Measurements from ENCODE around the gene CSNK2B. TPM values are rescaled to one million over a fixed set of nuclear protein-coding genes. Genes with fewer than 3 reads are reported as not detected.

CSNK2B gene
- polyA plus RNA-seq, 1 experiment: 94.9 TPM

DNA sequence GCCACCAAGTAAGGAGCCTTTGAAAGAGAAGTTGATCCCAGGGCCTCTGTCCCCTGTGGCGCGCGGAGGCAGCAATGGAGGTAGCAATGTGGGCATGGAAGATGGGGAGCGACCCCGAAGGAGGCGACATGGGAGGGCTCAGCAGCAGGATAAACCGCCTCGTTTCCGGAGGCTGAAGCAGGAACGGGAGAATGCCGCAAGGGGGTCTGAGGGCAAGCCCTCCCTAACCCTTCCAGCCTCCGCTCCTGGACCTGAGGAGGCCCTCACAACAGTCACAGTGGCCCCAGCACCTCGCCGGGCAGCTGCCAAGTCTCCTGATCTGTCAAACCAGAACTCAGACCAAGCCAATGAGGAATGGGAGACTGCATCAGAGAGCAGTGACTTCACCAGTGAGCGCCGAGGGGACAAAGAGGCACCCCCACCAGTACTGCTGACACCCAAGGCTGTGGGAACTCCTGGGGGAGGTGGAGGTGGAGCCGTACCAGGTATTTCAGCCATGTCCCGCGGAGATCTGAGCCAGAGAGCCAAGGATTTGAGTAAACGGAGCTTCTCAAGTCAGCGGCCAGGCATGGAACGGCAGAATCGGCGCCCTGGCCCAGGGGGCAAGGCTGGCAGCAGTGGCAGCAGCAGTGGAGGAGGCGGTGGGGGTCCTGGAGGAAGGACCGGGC is 33.5 kb upstream of the CSNK2B start:
- no peak overlapping the region for H3K4me3 ChIP-seq (ENCODE audit: low read depth, low read length)
- peaks cover 75% of the 10 kb centered on the region for H3K36me3 ChIP-seq (ENCODE audit: control insufficient read depth, insufficient read depth, low read length)
- no peaks in the 10 kb centered on the region for H3K27me3 ChIP-seq (ENCODE audit: control insufficient read depth, insufficient read depth, low read length)
- ChIA-PET POLR2A (no interaction called here), CTCF (interaction anchor here (1.1 kb wide), 1 partner anchor 85 kb away, joined by 3 read pairs; the partner anchor contains the start of gene NFKBIL1)
- DNase-seq (ENCODE audit: low read depth): no peak
- TF ChIP-seq, protein P1, sequence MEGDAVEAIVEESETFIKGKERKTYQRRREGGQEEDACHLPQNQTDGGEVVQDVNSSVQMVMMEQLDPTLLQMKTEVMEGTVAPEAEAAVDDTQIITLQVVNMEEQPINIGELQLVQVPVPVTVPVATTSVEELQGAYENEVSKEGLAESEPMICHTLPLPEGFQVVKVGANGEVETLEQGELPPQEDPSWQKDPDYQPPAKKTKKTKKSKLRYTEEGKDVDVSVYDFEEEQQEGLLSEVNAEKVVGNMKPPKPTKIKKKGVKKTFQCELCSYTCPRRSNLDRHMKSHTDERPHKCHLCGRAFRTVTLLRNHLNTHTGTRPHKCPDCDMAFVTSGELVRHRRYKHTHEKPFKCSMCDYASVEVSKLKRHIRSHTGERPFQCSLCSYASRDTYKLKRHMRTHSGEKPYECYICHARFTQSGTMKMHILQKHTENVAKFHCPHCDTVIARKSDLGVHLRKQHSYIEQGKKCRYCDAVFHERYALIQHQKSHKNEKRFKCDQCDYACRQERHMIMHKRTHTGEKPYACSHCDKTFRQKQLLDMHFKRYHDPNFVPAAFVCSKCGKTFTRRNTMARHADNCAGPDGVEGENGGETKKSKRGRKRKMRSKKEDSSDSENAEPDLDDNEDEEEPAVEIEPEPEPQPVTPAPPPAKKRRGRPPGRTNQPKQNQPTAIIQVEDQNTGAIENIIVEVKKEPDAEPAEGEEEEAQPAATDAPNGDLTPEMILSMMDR (IDR thresholded peaks at IDR 0.05; ENCODE audit: insufficient read depth, low read depth, low read length): no peak

DNA sequence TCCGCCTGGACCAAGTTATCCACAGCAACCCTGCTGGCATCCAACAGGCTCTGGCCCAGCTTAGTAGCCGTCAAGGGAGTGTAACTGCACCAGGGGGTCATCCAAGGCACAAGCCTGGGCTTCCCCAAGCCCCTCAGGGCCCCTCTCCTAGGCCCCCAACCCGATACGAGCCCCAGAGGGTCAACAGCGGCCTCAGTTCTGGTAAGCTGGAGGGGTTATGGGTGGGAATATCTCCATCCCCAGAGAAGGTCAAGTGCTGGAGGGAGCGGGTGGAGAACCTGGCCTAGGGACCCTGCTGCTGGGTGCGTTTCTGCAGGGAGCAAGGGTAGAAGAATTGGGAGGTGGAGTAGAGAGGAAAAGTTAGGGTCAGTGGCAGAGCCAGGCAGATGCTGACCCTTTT is 32.4 kb upstream of the CSNK2B start:
- DNase-seq (ENCODE audit: low read depth): no peak
- TF ChIP-seq, protein P1 (IDR thresholded peaks at IDR 0.05; ENCODE audit: insufficient read depth, low read depth, low read length): no peak
- peaks cover 68% of the 10 kb centered on the region for H3K36me3 ChIP-seq (ENCODE audit: control insufficient read depth, insufficient read depth, low read length)
- H3K27me3 ChIP-seq (ENCODE audit: control insufficient read depth, insufficient read depth, low read length): no peaks in the 10 kb centered on the region
- no peak overlapping the region for H3K4me3 ChIP-seq (ENCODE audit: low read depth, low read length)
- ChIA-PET CTCF (interaction anchor here (1.1 kb wide), 1 partner anchor 11 kb away, joined by 6 read pairs; no protein-coding TSS in a partner anchor), POLR2A (no interaction called here)

DNA sequence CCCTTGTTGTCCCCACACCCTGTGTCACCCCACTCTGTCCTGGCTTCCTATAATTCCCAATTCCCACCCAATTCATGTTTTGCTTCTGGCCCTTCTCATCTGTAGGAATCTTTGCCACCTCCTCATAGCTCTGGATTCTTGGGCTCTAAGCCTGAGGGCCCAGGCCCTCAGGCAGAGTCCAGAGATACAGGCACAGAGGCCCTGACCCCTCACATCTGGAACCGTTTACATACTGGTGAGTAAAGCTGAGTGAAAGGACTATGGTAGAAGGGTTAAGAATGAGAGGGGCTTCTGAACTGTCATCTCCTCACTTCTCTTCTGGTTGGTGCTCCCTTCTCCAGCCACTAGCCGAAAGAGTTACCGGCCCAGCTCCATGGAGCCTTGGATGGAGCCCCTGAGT is 31.7 kb upstream of the CSNK2B start:
- CTCF ChIA-PET: interaction anchor here (1.1 kb wide), 1 partner anchor 12 kb away, joined by 6 read pairs; no protein-coding TSS in a partner anchor

DNA sequence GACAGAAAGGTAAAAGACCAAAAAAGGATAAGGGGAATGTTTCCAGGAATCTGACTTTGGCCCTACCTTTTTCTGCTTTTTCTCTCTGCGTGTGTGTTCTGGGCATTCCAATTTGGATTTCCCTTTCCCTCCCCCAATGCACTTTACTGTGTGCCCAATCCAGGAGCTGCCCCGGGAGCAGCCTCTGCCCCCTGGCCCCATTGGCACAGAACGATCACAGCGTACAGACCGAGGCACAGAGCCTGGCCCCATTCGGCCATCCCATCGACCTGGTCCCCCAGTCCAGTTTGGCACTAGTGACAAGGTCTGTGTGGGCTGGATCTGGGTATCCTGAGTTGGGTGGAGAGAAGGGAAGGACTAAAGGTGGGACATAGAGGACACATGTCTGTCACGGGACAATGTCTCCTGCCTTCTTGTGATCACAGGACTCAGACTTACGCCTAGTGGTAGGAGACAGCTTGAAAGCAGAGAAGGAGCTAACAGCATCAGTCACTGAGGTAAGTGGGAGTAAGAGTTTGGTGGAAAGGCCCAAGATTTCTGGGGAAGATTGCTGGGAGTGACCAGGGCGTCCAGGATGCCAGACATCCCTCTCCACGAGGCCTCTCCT is 30.8 kb upstream of the CSNK2B start:
- DNase-seq (ENCODE audit: low read depth): no peak
- ChIA-PET POLR2A (no interaction called here), CTCF (interaction anchor here (1.5 kb wide), 1 partner anchor 8 kb away, joined by 3 read pairs; no protein-coding TSS in a partner anchor)
- Histone ChIP-seq H3K4me3 (ENCODE audit: low read depth, low read length) (no peak overlapping the region), H3K27me3 (ENCODE audit: control insufficient read depth, insufficient read depth, low read length) (no peaks in the 10 kb centered on the region), H3K36me3 (ENCODE audit: control insufficient read depth, insufficient read depth, low read length) (peaks cover 62% of the 10 kb centered on the region)
- TF ChIP-seq, protein P1 (IDR thresholded peaks at IDR 0.05; ENCODE audit: insufficient read depth, low read depth, low read length): no peak

More for the DNA sequence above, 31.7 kb upstream of the CSNK2B start:
- H3K27me3 ChIP-seq (ENCODE audit: control insufficient read depth, insufficient read depth, low read length): no peaks in the 10 kb centered on the region
- H3K36me3 ChIP-seq (ENCODE audit: control insufficient read depth, insufficient read depth, low read length): peaks cover 66% of the 10 kb centered on the region
- POLR2A ChIA-PET: no interaction called here
- TF ChIP-seq, protein P1 (IDR thresholded peaks at IDR 0.05; ENCODE audit: insufficient read depth, low read depth, low read length): no peak
- no peak for DNase-seq (ENCODE audit: low read depth)
- H3K4me3 ChIP-seq (ENCODE audit: low read depth, low read length): no peak overlapping the region

All from BJ (cell line).